Memory B cell (primary cell): ENCODE results near the gene CTNNB1.
A peak's percentile ranks its signal among the peaks of the same experiment; 100 is the strongest.

ENCODE experiments used
- ATAC-seq: fragments of 150-1000 bp; cut with Tn5 transposase; 2 replicates; pipeline ENCODE4 v1.10.0; 2021; ENCODE audit warnings: low read depth, mild to moderate bottlenecking, moderate library complexity
- DNase-seq, 2 donors: peaks; one replicate each; pipeline ENCODE4 v3.0.0; 2022; ENCODE audit warnings: low spot score in 2 of 2
- H3K27ac Mint-ChIP-seq: one replicate; pipeline ENCODE4 v1.8.0; 2022; ENCODE audit warnings: mild to moderate bottlenecking, moderate library complexity, mixed read lengths
- H3K27me3 Mint-ChIP-seq: one replicate; pipeline ENCODE4 v1.8.0; 2022; ENCODE audit warnings: mixed read lengths
- H3K36me3 Mint-ChIP-seq: one replicate; pipeline ENCODE4 v1.8.0; 2022; ENCODE audit warnings: mild to moderate bottlenecking, mixed read lengths
- H3K4me1 Mint-ChIP-seq: one replicate; pipeline ENCODE4 v1.8.0; 2022; ENCODE audit warnings: mixed read lengths
- H3K4me3 Mint-ChIP-seq: one replicate; pipeline ENCODE4 v1.8.0; 2022; ENCODE audit warnings: mild to moderate bottlenecking, moderate library complexity, mixed read lengths
- H3K9me3 Mint-ChIP-seq: one replicate; pipeline ENCODE4 v1.8.0; 2022; ENCODE audit warnings: mixed read lengths

CTNNB1 gene

GRCh38 chr3:41219424-41219823, 20.1 kb downstream of the CTNNB1 start:
- H3K27ac Mint-ChIP-seq, result peak overlapping the region; percentile 28
- ATAC-seq (no peak), DNase-seq (no peak)
- no peaks in the 10 kb centered on the region for H3K27me3 Mint-ChIP-seq
- H3K9me3 Mint-ChIP-seq, result no peaks in the 10 kb centered on the region
- peaks cover 42% of the 10 kb centered on the region for H3K4me1 Mint-ChIP-seq
- H3K4me3 Mint-ChIP-seq, result no peak overlapping the region
- peaks cover 3% of the 10 kb centered on the region for H3K36me3 Mint-ChIP-seq

GRCh38 chr3:41220906-41221677, 21.8 kb downstream of the CTNNB1 start:
- Mint-ChIP-seq H3K36me3 (peaks cover 13% of the 10 kb centered on the region), H3K9me3 (no peaks in the 10 kb centered on the region), H3K27me3 (no peaks in the 10 kb centered on the region), H3K4me1 (peaks cover 37% of the 10 kb centered on the region), H3K4me3 (no peak overlapping the region), H3K27ac (peak overlapping the region; percentile 48)
- no peak for DNase-seq
- no peak for ATAC-seq

- peaks cover 37% of the 10 kb centered on the region for H3K4me1 Mint-ChIP-seq
- DNase-seq, result no peak
- H3K4me3 Mint-ChIP-seq, result no peak overlapping the region
- H3K36me3 Mint-ChIP-seq, result peaks cover 21% of the 10 kb centered on the region
- no peaks in the 10 kb centered on the region for H3K27me3 Mint-ChIP-seq
- no peaks in the 10 kb centered on the region for H3K9me3 Mint-ChIP-seq
- ATAC-seq, result no peak
- H3K27ac Mint-ChIP-seq, result peak overlapping the region; percentile 48
Measured at GRCh38 chr3:41222012-41222411, 22.7 kb downstream of the CTNNB1 start.

- ATAC-seq, result no peak
Measured at GRCh38 chr3:41222501-41222900, 23.2 kb downstream of the CTNNB1 start.

GRCh38 chr3:41223078-41223477, 23.8 kb downstream of the CTNNB1 start:
- H3K9me3 Mint-ChIP-seq, result no peaks in the 10 kb centered on the region
- no peaks in the 10 kb centered on the region for H3K27me3 Mint-ChIP-seq
- ATAC-seq (no peak), DNase-seq (no peak)
- no peak overlapping the region for H3K27ac Mint-ChIP-seq
- H3K4me3 Mint-ChIP-seq, result no peak overlapping the region
- H3K4me1 Mint-ChIP-seq, result peaks cover 37% of the 10 kb centered on the region
- H3K36me3 Mint-ChIP-seq, result peaks cover 23% of the 10 kb centered on the region

More at GRCh38 chr3:41222501-41222900, 23.2 kb downstream of the CTNNB1 start:
- peaks cover 36% of the 10 kb centered on the region for H3K4me1 Mint-ChIP-seq
- H3K4me3 Mint-ChIP-seq, result no peak overlapping the region
- no peaks in the 10 kb centered on the region for H3K27me3 Mint-ChIP-seq
- H3K9me3 Mint-ChIP-seq, result no peaks in the 10 kb centered on the region
- no peak overlapping the region for H3K27ac Mint-ChIP-seq
- DNase-seq, result no peak
- peaks cover 21% of the 10 kb centered on the region for H3K36me3 Mint-ChIP-seq

- no peak for DNase-seq
- Mint-ChIP-seq H3K27me3 (no peaks in the 10 kb centered on the region), H3K4me3 (no peak overlapping the region), H3K27ac (no peak overlapping the region), H3K4me1 (peaks cover 42% of the 10 kb centered on the region), H3K36me3 (peaks cover 29% of the 10 kb centered on the region), H3K9me3 (no peaks in the 10 kb centered on the region)
- no peak for ATAC-seq
Measured at GRCh38 chr3:41223691-41224090, 24.4 kb downstream of the CTNNB1 start.

- Mint-ChIP-seq H3K4me1 (peaks cover 38% of the 10 kb centered on the region), H3K9me3 (no peaks in the 10 kb centered on the region), H3K27me3 (no peaks in the 10 kb centered on the region), H3K36me3 (peaks cover 29% of the 10 kb centered on the region), H3K27ac (no peak overlapping the region), H3K4me3 (no peak overlapping the region)
- ATAC-seq (no peak), DNase-seq (no peak)
Measured at GRCh38 chr3:41224120-41224806, 25.0 kb downstream of the CTNNB1 start.

GRCh38 chr3:41234823-41235721, 35.8 kb downstream of the CTNNB1 start:
- peak overlapping the region; percentile 35 for H3K27ac Mint-ChIP-seq
- no peaks in the 10 kb centered on the region for H3K4me1 Mint-ChIP-seq
- H3K27me3 Mint-ChIP-seq, result no peaks in the 10 kb centered on the region
- H3K9me3 Mint-ChIP-seq, result no peaks in the 10 kb centered on the region
- no peak overlapping the region for H3K4me3 Mint-ChIP-seq
- DNase-seq (no peak), ATAC-seq (no peak)
- peaks cover 49% of the 10 kb centered on the region for H3K36me3 Mint-ChIP-seq

GRCh38 chr3:41236228-41236627, 36.9 kb downstream of the CTNNB1 start:
- ATAC-seq, result no peak
- H3K36me3 Mint-ChIP-seq, result peaks cover 44% of the 10 kb centered on the region
- H3K4me3 Mint-ChIP-seq, result no peak overlapping the region
- no peak for DNase-seq
- H3K27me3 Mint-ChIP-seq, result no peaks in the 10 kb centered on the region
- no peak overlapping the region for H3K27ac Mint-ChIP-seq
- H3K4me1 Mint-ChIP-seq, result no peaks in the 10 kb centered on the region
- H3K9me3 Mint-ChIP-seq, result no peaks in the 10 kb centered on the region

- no peak overlapping the region for H3K27ac Mint-ChIP-seq
- peaks cover 43% of the 10 kb centered on the region for H3K36me3 Mint-ChIP-seq
- no peak for ATAC-seq
Measured at GRCh38 chr3:41237907-41238306, 38.6 kb downstream of the CTNNB1 start.

GRCh38 chr3:41239587-41239986, 40.3 kb downstream of the CTNNB1 start:
- H3K27ac Mint-ChIP-seq, result no peak overlapping the region
- no peak overlapping the region for H3K4me3 Mint-ChIP-seq
- peaks cover 31% of the 10 kb centered on the region for H3K36me3 Mint-ChIP-seq
- H3K27me3 Mint-ChIP-seq, result no peaks in the 10 kb centered on the region
- H3K4me1 Mint-ChIP-seq, result peaks cover 3% of the 10 kb centered on the region
- no peaks in the 10 kb centered on the region for H3K9me3 Mint-ChIP-seq
- ATAC-seq (no peak), DNase-seq (no peak)

More at GRCh38 chr3:41237907-41238306, 38.6 kb downstream of the CTNNB1 start:
- Mint-ChIP-seq H3K4me3 (no peak overlapping the region), H3K9me3 (no peaks in the 10 kb centered on the region), H3K4me1 (peaks cover 3% of the 10 kb centered on the region), H3K27me3 (no peaks in the 10 kb centered on the region)
- no peak for DNase-seq

- H3K9me3 Mint-ChIP-seq, result no peaks in the 10 kb centered on the region
- H3K4me1 Mint-ChIP-seq, result peaks cover 3% of the 10 kb centered on the region
- no peak overlapping the region for H3K4me3 Mint-ChIP-seq
- no peaks in the 10 kb centered on the region for H3K27me3 Mint-ChIP-seq
- peaks cover 25% of the 10 kb centered on the region for H3K36me3 Mint-ChIP-seq
- no peak for ATAC-seq
- DNase-seq, result no peak
- no peak overlapping the region for H3K27ac Mint-ChIP-seq
Measured at GRCh38 chr3:41241161-41241560, 41.9 kb downstream of the CTNNB1 start.

GRCh38 chr3:41241800-41242571, 42.7 kb downstream of the CTNNB1 start:
- Mint-ChIP-seq H3K27ac (peak overlapping the region; percentile 59), H3K27me3 (no peaks in the 10 kb centered on the region), H3K4me3 (no peak overlapping the region), H3K9me3 (no peaks in the 10 kb centered on the region), H3K4me1 (peaks cover 3% of the 10 kb centered on the region), H3K36me3 (peaks cover 24% of the 10 kb centered on the region)
- no peak for ATAC-seq
- no peak for DNase-seq
